ENCODE data around the gene PSME3. TPM values are rescaled to one million over a fixed set of nuclear protein-coding genes. Genes with fewer than 3 reads are reported as not detected.

PSME3 gene
- total and polyA plus RNA-seq, 2 of the 13 experiments (the other 11 are each of a cell fraction or from before 2014, with no cell fraction given), result 66.3 to 135 TPM

- TF ChIP-seq KDM3A (CRISPR knock-in tag; IDR thresholded peaks at IDR 0.05; ENCODE audit: low read depth) (peak; percentile 96), IKZF5 (CRISPR knock-in tag; IDR thresholded peaks at IDR 0.05) (peak; percentile 97), KAT2B (IDR thresholded peaks at IDR 0.05; ENCODE audit: borderline replicate concordance, low read depth, low read length) (no peak), CEBPZ (IDR thresholded peaks at IDR 0.05; ENCODE audit: low read length) (no peak), RFXAP (CRISPR knock-in tag; IDR thresholded peaks at IDR 0.05; ENCODE audit: borderline replicate concordance) (peak; percentile 61; the same call in 1 of the 2 replicates), EED (CRISPR knock-in tag; IDR thresholded peaks at IDR 0.05) (peak; percentile 31; the same call in 1 of the 2 replicates), ZNF709 (CRISPR knock-in tag; IDR thresholded peaks at IDR 0.05) (peak; percentile 94), HDAC6 (IDR thresholded peaks at IDR 0.05; ENCODE audit: low read depth, low read length) (no peak), ZNF780A (CRISPR knock-in tag; IDR thresholded peaks at IDR 0.05) (peak; percentile 83), ZMAT3 (CRISPR knock-in tag; conservative IDR thresholded peaks at IDR 0.05) (peak; percentile 97), ZKSCAN8 (CRISPR knock-in tag; IDR thresholded peaks at IDR 0.05; ENCODE audit: borderline replicate concordance) (peak; percentile 91), ZNF598 (CRISPR knock-in tag; IDR thresholded peaks at IDR 0.05; ENCODE audit: borderline replicate concordance) (peak; percentile 84; the same call in 1 of the 2 replicates), NKX3-1 (CRISPR knock-in tag; IDR thresholded peaks at IDR 0.05) (peak; percentile 63; the same call in 1 of the 2 replicates), SP140L (CRISPR knock-in tag; IDR thresholded peaks at IDR 0.05; ENCODE audit: borderline replicate concordance) (peak; percentile 85; the same call in 1 of the 2 replicates), STAT5B (CRISPR knock-in tag; IDR thresholded peaks at IDR 0.05) (no peak; the same call in 1 of the 2 replicates), RNF2 (conservative IDR thresholded peaks at IDR 0.05; ENCODE audit: low read depth) (peak; percentile 98), POLR2AphosphoS5 (IDR thresholded peaks at IDR 0.05; ENCODE audit: low read depth, low read length) (peak; percentile 96), ZNF770 (CRISPR knock-in tag; IDR thresholded peaks at IDR 0.05) (peak; percentile 76)
Observed at GRCh38 chr17:42832934-42833766, at the start of gene PSME3 (continued).

All from HepG2 (cell line).